IPS-NIHi7 (cell line): ENCODE data around the gene PRKAG2.
"Not testable (repeated sequence)": the region's sequence is repeated elsewhere in the genome, so short reads cannot be mapped to it uniquely, and the experiment has no call there.

Experiments used
- DNase-seq: peaks from one replicate; pipeline ENCODE4 v3.0.0; 2012; ENCODE audit warnings: mixed read lengths; ENCODE audit errors: extremely low spot score

The PRKAG2 gene

DNA sequence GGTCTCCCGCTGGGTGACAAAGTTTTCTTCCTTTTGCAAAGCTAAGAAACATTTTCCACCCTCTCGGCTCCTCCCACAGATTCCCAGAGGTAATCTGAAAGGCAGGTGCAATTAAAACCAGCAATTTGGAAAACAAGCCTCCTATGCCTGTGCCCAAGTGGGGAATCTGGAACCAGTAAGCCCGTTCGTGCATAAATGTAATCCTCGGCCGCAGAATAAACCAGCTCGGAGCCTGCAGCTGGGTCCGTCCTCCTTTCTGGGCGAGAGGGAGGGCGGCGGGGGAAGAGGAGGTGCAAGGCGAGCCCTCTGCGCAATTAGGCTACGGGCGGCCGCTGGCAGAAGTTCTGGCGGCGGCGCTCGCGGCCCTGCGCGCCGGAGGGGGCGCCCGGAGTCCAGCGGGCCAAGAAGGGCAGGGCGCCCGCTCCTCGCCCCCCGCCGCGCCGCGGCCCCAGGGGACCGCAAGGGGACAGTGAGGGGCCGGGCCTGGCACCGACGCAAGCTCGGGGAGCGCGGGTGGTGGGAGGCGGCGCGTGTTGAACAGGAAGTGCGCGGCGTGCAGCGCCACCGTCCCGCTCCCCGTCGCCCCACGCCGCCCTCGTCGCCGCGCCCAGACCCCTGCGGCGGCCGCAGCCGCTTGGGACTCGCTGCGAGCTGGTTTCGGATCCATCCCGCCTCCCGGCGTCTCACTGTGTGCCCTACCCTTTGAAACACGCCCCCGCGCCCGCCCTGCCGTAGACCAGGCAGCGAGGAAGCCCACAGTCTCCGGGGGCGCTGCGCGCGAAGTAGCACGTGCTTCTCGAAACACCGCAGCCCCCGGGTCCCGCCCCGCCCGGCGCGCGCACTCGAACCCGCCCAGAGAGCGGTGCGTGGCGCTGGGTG is at the start of gene PRKAG2:
TSS of gene PRKAG2 (minus strand) at position 217 of the 879 bp plus-strand sequence. CDS start 495 bp downstream, outside the sequence.
- peak; percentile 62 for DNase-seq

DNA sequence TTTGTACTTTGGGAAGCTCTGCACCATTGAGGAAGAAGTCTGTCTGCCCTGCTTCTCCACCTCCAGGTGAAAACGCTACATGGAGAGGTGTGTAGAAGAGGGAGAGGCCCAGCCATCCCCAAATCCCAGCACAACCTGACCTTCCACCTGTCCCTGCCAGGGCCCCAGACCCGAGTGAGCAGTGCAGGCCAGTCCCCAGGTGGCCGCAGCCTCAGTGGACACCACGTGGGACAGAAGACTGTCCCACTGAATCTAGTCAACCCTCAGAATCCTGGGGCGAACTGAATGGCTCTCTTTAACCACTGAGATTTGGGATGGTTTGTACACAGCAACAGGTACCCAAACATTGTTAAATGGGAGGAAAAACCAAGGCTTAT is 49.4 kb upstream of the PRKAG2 start:
- no peak for DNase-seq

DNA sequence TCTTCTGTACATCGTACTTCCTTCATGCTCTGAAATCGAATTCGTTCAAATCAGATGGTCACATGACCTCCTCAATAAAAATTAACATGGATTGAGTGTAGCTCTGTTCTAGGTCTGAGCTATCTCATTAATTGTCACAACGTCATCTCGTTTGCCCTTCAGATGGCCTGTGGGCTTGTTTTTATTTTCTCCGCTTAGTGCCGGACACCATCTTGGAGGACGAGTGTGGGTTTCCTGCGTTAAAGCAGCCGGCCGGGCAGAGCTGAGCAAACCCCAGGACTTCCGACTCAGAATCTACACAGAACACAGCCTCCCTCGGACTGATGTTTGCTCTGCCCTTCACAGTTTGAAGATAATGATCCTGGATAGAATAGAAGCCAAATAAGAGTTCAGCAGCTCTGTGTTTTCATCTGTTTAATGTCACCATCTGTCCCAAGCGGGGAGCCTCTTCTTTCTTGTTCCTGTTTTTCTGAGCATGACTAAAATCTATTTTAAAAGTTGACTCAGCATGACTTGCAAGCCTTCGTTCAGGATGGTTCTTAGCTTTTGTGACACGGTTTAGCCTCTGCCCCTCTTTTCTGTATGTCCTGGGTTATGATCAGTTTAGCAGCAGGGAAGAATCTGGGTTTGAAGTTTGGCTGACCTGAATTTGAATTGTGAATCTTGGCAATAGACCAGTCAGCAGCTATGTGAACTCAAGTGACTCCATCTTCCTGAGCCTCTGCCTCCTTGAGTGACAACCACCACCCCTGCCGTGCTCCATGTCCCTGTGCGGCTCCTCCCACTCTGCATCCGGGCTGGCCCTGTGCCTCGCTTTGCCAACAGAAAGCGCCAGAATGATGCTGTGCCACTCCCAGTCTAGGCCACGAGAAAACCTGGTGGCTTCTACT is 48.8 kb upstream of the PRKAG2 start:
- DNase-seq = no peak

DNA sequence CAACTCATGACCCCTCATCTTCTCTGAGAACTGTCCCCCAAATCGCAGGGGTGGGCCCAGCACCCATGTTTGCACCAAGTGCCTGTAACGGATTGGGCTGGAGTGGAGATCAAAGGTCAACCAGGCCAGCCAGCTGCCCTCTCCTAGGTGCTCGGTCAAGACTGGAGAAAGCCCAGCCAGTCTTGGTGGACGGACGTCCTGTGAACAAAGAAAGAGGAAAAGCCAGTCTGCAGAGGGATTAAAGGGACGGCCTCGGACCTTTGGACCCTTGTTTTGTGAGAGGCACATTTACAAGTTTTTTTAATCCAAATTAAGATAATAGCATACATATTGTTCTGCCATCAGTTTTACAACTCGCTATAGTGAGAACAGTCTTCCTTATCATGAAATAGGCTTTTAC is 47.6 kb upstream of the PRKAG2 start:
- no peak for DNase-seq

DNA sequence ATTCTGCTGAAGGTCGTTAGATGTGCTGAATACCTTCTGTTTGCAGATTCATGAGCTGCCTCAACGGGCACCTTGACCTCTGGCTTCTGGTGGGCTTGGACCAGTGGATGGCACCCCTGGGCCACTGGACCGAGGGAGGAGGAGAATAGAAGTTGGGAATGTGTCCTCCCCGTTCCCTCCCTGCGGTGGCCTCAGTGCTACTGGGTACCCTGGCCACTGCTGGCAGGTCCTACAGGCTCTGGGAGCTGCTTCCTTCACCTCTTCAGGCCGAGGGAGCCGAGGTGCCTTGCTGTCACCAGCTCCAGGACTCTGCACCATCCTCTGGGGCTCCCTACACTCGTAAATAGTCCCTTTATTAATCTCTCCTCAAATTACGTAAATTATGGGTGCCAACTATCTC is 47.1 kb upstream of the PRKAG2 start:
- DNase-seq = no peak

DNA sequence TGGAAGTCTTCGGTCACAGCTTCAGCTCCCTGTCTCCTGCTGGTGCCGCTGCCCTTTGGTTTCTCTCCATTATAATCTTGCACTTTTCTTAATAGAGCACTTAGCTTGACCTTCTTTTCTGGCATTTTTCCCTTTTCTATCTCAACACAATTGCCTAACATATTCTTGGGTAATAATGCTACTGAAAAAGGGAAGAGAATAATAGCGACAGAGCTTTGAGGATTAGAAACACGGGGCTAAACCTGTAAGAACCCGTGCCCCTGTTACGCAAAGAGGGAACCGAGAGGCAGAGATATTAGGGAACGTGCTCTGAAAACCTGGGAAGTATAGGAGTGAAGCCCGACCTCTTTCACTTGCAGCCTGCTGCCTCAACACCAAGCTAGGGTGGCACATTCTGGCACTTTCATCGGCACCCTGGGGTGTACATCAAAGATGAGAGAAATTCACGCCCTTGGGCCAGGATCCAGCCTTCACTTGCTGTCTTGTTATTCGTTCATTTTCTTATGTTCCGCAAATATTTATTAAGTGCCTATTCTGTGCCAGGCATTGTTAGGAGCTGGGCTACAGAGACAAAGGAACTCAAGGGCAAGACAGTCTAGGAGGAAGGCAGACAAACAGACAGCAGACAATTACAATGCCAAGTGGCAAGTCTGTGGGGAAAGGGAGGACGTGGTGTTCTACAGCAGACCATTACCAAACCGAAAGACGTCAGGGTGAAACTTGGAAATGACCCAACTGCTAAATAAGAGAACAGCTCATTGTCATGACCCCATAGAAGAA is 46.4 kb upstream of the PRKAG2 start:
- DNase-seq = no peak

DNA sequence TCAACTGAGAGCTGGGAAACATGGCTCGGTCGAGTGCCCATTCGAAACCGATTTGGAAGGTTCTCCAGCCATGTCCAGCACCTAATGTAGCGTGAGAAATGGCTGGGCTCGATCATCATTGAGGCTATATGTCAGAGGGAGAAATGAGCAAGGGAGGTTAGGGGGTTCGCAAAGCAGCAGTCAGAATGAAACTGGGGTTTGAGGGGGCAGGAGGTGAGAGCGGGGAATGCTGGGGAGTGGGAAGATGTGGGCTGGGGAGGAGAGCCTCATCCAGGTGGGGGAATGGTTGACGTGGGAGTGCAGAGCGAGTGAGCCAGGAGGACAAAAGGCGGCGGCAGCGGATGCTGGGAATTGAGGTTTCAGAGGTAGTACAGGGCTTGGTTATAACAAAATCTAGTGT is 44.5 kb upstream of the PRKAG2 start:
- DNase-seq = no peak

DNA sequence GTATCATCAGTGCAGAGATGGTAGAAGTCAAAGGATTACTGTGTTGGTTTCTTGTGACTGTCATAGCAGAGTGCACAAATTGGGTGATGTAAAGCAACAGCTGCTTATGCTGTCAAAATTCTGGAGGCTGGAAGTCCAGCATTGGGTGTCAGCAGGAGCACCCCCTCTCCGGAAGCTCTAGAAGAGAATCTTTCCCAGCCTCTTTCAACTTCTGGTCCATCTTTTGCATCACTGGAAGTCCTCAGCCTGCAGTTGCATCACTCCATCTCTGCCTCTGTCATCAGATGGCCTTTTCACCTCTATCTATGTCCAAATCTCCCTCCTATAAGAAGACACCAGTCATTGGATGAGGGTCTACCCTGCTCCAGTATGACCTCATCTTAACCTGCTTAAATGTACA is 43.6 kb upstream of the PRKAG2 start:
- DNase-seq = no peak

DNA sequence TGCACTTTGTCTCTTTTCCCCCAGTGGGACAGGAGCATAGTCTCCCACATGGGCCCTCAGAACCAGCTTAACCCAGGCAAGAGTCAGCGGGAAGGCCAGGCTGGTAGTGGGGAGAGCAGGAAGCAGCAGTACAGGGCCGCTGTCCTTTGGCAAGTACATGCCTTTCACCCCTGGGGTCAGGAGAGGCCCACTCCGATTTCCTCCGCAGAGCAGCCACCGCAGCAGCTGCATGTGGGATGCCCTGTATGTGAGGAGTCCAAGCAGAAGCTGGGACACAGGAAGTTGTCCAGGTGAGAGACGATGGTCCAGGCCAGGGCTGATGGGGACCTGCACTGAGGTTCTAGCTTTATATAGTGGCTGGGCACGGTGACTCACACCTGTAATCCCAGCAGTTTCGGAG is 42.7 kb upstream of the PRKAG2 start:
- DNase-seq = no peak

DNA sequence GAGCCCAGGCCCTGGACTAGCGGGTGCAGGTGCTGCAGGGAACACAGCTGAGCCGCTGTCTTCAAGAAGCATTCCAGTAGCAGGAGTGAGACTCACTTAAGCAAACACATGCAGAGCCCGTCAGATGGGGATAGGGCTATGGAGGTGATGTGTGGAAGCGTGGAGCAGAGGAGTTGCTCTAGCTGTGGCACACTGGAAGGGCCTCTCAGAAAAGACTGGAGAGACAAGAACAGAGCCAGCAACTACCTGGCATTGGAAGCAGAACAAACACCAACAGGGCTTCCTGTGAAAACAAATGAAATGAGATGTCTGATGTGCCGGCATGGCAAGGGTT is 41.6 kb upstream of the PRKAG2 start:
- no peak for DNase-seq

DNA sequence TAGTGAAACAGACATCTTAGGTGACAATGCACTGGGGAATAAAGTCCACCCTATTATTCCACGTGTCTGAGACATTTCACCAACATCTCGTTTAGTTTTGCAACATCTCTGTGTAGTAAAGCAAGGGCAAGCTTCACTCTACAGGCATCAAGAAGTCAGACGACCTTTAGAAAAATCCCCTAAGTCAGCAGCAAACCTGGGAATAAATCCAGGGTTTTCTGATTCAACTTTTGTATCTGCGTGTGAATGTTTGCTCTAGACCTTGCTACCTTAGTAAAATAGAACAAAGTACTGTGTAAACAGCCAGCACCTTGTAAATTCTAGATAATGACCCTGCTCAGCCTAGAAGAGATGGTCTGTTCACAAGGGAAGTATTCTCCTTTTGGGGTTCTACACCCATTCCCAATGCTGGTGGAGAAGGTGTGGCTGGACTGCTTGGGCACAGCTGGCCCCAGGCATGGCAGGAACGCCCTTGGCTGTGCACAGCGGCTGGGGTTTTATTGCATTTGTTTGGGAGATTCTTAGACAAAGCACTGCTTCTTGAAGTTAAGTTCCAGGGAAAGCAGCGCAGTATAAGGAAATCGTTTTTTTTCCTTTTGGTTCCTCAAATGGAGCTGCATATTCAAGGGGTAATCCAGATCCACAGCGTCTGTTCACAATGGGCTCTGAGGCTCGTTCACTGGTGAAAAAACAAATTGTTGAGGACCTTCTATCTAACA is 41.0 kb upstream of the PRKAG2 start:
- no peak for DNase-seq

DNA sequence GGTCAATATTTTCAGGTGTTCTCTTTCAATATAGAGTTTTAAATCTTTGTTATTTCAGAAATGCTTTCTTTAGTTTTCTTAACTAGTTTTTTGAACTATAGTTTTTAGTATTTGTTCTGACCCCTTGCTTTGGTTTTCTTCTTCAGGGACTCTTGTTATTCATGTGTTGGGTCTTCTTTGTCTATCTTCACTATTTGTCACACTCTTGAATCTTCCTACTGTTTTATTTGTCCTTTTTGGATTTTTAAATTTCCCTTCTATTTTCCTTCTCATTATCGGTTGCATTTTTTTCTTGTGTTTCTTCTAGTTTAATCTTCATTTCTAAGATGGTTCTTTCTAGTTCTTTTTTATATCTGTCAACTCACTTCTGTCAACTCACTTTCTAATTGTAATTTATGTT is 37.1 kb upstream of the PRKAG2 start:
- DNase-seq = no peak

DNA sequence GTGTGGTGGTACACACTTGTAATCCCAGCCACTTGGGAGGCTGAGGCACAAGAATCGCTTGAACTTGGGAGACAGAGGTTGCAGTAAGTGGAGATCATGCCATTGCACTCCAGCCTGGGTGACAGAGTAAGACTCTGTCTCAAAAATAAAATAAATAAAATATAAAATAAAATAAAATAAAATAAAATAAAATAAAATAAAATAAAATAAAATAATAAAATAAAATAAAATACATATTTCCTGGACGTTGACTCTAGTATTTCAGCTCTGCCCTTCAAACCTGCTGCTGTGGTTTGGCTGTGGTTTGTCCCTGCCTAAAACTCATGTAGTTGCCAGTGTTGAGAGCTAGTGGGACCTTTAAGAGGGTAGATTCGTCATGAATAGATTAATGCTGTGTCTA is 33.7 kb upstream of the PRKAG2 start:
- not testable (repeated sequence) for DNase-seq

DNA sequence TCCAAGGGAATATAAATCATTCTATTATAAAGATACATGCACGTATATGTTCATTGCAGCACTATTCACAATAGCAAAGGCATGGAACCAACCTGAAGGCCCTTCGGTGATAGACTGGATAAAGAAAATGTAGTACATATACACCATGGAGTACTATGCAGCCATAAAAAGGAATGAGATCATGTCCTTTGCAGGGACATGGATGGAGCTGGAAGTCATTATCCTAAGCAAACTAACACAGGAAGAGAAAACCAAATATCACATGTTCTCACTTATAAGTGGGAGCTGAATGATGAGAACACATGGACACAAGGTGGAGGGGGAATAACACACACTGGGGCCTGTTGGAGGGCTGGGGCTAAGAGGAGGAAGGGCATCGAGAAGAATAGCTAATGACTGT is 30.2 kb upstream of the PRKAG2 start:
- DNase-seq = not testable (repeated sequence)

DNA sequence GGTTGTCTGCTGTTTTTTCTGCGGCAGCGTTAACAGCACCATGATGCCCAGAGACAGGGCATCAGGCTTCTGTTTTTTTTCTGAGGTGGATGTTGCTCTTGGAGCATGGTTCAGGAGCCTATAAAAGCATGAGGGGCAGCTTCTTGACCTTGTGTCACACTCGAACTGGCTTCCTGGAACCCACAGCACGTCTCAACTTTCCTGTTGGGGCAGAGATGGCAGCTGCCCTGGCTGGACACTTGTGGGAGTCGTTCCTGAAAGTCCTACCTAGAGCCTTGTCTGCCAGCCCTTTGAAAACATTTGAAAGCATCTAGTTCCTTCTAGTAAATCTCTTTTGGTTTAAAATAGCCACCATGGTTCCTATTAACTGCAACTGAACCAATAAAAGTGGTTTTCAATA is 28.9 kb upstream of the PRKAG2 start:
- no peak for DNase-seq

DNA sequence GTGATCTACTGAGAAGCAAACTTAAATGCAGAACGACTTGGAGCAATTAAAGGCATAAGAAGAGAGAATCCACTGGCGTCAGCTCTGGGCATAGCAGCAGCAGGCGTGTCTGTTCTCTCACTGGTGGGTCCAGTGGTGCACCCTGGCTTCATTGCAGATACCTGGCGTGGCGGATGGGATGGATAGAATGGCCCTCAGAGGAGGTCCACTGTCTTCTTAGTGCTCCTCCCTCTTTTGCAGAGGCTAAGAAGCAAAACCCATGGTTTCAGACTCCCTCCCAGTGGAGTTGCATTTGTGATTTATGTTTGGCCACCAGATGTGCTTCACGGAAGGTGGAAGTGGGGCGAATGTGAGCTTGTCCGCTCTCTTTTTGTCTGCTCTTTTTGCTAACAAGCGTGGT is 28.4 kb upstream of the PRKAG2 start:
- no peak for DNase-seq

DNA sequence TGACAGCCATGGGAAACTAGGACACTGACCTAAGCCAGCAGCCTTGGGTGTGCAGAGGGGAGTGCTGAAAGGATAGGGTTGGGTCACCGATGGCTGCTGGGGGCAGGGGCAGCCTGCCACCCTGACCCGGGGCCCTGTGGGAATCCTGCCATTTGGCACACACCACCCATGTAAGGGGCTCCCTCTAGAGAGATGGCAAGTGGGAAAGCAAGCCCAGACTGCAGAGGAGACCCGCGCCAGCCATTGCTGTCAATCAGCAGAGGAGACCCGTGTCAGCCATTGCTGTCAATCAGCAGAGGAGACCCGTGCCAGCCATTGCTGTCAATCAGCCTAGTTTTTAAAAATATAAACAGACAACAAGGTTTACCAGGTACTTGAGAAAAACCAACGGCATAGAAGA is 27.4 kb upstream of the PRKAG2 start:
- DNase-seq = no peak

DNA sequence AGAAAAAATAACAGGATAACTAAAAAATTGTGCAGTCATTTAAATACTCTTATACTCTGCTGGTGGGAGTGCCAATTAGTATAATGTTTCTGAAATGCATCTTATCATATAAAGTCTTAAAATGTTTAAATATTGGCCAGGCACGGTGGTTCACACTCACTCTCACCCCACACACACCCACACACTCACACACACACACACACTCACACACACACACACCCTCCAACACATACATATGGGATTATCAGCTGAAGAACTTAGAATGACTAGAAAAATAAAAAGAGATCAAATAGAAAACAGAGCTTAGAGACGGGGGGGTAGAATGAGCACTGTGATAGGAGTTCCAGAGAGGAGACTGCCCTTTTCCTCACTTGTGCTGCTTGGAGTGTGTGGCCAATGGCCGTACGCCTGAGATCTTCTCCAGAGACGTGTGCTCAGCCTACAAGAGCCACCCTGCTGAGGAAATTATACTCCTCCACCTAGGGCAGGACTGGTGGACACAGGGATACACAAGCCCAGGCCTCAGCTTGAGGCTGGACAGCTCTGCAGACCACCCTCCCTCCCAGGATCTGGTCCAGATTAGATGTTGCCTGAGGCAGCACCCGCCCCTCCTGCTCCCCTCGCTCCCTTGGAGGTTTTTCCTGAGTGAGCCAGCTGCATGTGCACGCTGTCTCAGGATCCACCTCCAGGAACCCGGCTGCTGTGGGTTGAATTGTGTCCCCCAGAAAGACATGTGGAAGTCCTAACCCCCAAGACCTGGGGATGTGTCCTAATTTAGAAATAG is 26.5 kb upstream of the PRKAG2 start:
- DNase-seq = no peak

DNA sequence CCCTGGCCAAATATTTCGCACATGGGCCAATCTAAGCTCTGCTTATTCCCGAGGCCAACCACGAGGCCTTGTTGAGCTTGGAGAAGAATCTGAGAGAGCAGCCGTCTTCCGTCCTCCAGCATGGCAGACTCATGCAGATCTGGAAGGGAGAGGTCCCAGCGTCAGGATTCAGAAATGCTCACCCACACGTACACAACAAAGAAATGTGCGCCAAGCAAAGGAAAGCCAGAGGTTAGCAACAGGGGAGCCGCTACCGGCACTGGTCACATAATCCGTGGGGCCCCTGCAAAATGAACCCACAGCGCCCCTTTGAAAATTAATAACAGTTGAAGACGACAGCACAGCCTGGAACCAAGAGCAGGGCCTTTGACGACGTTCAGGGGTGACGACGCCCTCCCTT is 25.4 kb upstream of the PRKAG2 start:
- DNase-seq = no peak

DNA sequence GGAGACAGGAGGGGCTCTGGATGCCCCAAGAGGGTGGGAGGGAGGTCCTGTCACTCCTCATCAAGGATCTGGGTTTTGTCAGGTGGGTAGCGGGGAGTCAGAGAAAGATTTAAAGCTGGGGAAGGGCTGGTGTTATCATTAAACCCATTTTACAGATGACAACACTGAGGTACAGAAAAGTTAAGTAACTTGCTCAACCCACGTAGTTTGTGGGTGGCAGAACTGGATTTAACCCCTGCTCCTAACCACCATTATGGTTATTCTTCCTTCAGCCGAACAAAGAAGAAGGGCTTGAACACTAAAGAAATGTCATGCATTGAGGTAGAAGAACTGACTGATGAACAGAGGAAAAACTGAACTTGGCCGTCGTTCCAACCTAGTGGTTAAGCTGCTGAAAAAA is 24.9 kb upstream of the PRKAG2 start:
- no peak for DNase-seq
